NCI-H2029 (cell line): Measurements from ENCODE around the gene KCNC1.

ENCODE experiments used
- DNase-seq: peaks from one replicate; lab custom pipeline; 2025; lab: John Stamatoyannopoulos, UW

Gene KCNC1

GRCh38 chr11:17738151-17738973 lies 3.8 kb downstream of the KCNC1 start:
- no peak for DNase-seq

GRCh38 chr11:17739945-17740338 lies 5.4 kb downstream of the KCNC1 start:
- DNase-seq, result no peak

GRCh38 chr11:17740649-17741235 lies 6.2 kb downstream of the KCNC1 start:
- no peak for DNase-seq

GRCh38 chr11:17741487-17741886 lies 6.9 kb downstream of the KCNC1 start:
- no peak for DNase-seq

GRCh38 chr11:17742019-17742418 lies 7.4 kb downstream of the KCNC1 start:
- no peak for DNase-seq

GRCh38 chr11:17743026-17743807 lies 8.6 kb downstream of the KCNC1 start:
- no peak for DNase-seq

- no peak for DNase-seq
These were observed 9.2 kb downstream of the KCNC1 start for GRCh38 chr11:17743808-17744119.

GRCh38 chr11:17744151-17744940 lies 9.8 kb downstream of the KCNC1 start:
- DNase-seq, result no peak

- no peak for DNase-seq
These were observed 10.6 kb downstream of the KCNC1 start for GRCh38 chr11:17745023-17745772.

- DNase-seq, result no peak
These were observed 11.5 kb downstream of the KCNC1 start for GRCh38 chr11:17746096-17746495.

GRCh38 chr11:17747131-17747955 lies 12.8 kb downstream of the KCNC1 start:
- no peak for DNase-seq

- DNase-seq, result no peak
These were observed 13.5 kb downstream of the KCNC1 start for GRCh38 chr11:17748044-17748443.

GRCh38 chr11:17748761-17749721 lies 14.5 kb downstream of the KCNC1 start:
- no peak for DNase-seq

- no peak for DNase-seq
These were observed 15.6 kb downstream of the KCNC1 start for GRCh38 chr11:17750013-17750800.

- no peak for DNase-seq
These were observed 16.2 kb downstream of the KCNC1 start for GRCh38 chr11:17750801-17751165.

GRCh38 chr11:17751558-17751957 lies 17.0 kb downstream of the KCNC1 start:
- no peak for DNase-seq

GRCh38 chr11:17752144-17752543 lies 17.6 kb downstream of the KCNC1 start:
- DNase-seq, result no peak

- DNase-seq, result no peak
These were observed 18.6 kb downstream of the KCNC1 start for GRCh38 chr11:17753153-17753552.

- no peak for DNase-seq
These were observed 19.1 kb downstream of the KCNC1 start for GRCh38 chr11:17753641-17754040.
